HepG2 (cell line): ENCODE results near the gene FFAR4. TPM values are rescaled to one million over a fixed set of nuclear protein-coding genes. Genes with fewer than 3 reads are reported as not detected.

ENCODE experiments used
- ATAC-seq: fragments of 200-7000 bp; cut with Tn5 transposase; 3 replicates; pipeline ENCODE4 v1.9.1; 2020; ENCODE audit warnings: mild to moderate bottlenecking, moderate library complexity
- BruUV-seq: library from RNA; stranded (reverse); fragments of 400-500 nt; replicated peaks from 2 replicates; lab custom pipeline; 2021; lab: Mats Ljungman, UMichigan
- CTCF ChIA-PET: fragments of 300-600 bp; formaldehyde crosslinking; extraction: SDS; loops from one replicate; lab custom pipeline; 2021; ENCODE audit warnings: low total read pairs, inconsistent platforms, low intra/inter-chr PET ratio; lab: Yijun Ruan, JAX
- POLR2A ChIA-PET: fragments of 350-600 bp; sonication (Branson Sonifier 250); formaldehyde crosslinking; loops from one replicate; lab custom pipeline; 2020; ENCODE audit warnings: antibody characterized with exemption, inconsistent platforms; lab: Yijun Ruan, JAX
- DNase-seq: peaks from one replicate; pipeline ENCODE4 v3.0.0-alpha.2; 2015; ENCODE audit warnings: low spot score
- FAIRE-seq: peaks from 3 replicates; lab custom pipeline; 2011; peaks lifted over from hg19 to GRCh38; lab: Jason Lieb, UNC
- H2AFZ ChIP-seq: one replicate; pipeline ENCODE4 v1.6.1; 2011; ENCODE audit warnings: low read length, inconsistent platforms
- H3K27ac ChIP-seq: fragments of 300-600 bp; 3 replicates; pipeline ENCODE4 v1.8.0; 2011; ENCODE audit warnings: mixed run types, mild to moderate bottlenecking, mixed read lengths, low read length, inconsistent platforms; ENCODE audit not compliant: insufficient read depth; ENCODE audit errors: extremely low read length
- H3K27me3 ChIP-seq, 2 experiments: fragments of 200-600 bp in 1 of 2; 2 replicates in 1 of 2; 3 replicates in 1 of 2; pipeline versions ENCODE4 v1.6.0 to v1.8.0; 2011; ENCODE audit warnings: low read length in 2 of 2, mild to moderate bottlenecking in 2 of 2, moderate library complexity in 2 of 2, inconsistent platforms in 1 of 2; ENCODE audit not compliant: insufficient read depth in 2 of 2, control insufficient read depth in 1 of 2
- H3K36me3 ChIP-seq, 2 experiments: fragments of 200-600 bp in 1 of 2; replicated peaks in 1 of 2; 2 replicates in 1 of 2; 3 replicates in 1 of 2; pipeline versions ENCODE4 v1.5.1 to v1.8.0; 2011; ENCODE audit warnings: low read length in 2 of 2, inconsistent platforms in 1 of 2; ENCODE audit not compliant: insufficient read depth in 2 of 2, control insufficient read depth in 1 of 2
- H3K4me1 ChIP-seq: 2 replicates; pipeline ENCODE4 v1.5.1; 2012; ENCODE audit warnings: low read length, inconsistent platforms; ENCODE audit not compliant: insufficient read depth
- H3K4me2 ChIP-seq: 2 replicates; pipeline ENCODE4 v1.6.0; 2011; ENCODE audit warnings: low read depth, low read length, inconsistent platforms
- H3K4me3 ChIP-seq, 3 experiments: fragments of 200-600 bp in 1 of 3; sonication (generic), shearing (Covaris generic) in 1 of 3; replicated peaks in 1 of 3; 2 replicates each; pipeline ENCODE4 v1.5.1; 2011 to 2016; ENCODE audit warnings: low read length in 3 of 3, inconsistent platforms in 2 of 3, low read depth in 2 of 3, mild to moderate bottlenecking in 2 of 3, control low read depth in 1 of 3, mixed read lengths in 1 of 3; ENCODE audit not compliant: insufficient read depth in 1 of 3
- H3K79me2 ChIP-seq: one replicate; pipeline ENCODE4 v1.6.1; 2011; ENCODE audit warnings: low read length, inconsistent platforms; ENCODE audit not compliant: insufficient read depth
- H3K9ac ChIP-seq: 2 replicates; pipeline ENCODE4 v1.6.0; 2011; ENCODE audit warnings: mild to moderate bottlenecking, low read depth, low read length, inconsistent platforms; ENCODE audit not compliant: insufficient read depth
- H3K9me3 ChIP-seq: 2 replicates; pipeline ENCODE4 v1.5.1; 2012; ENCODE audit warnings: mild to moderate bottlenecking, low read length
- H4K20me1 ChIP-seq: 2 replicates; pipeline ENCODE4 v1.6.0; 2011; ENCODE audit warnings: inconsistent platforms, mild to moderate bottlenecking, low read length, moderate library complexity; ENCODE audit not compliant: insufficient read depth
- AGO2 ChIP-seq: fragments of 200-400 bp; formaldehyde crosslinking; optimal IDR thresholded peaks from 2 replicates; pipeline ENCODE3; 2017; ENCODE audit warnings: mild to moderate bottlenecking, low read depth, low read length, moderate library complexity
- BCL6 ChIP-seq: IDR thresholded peaks from 2 replicates; pipeline ENCODE4 v1.6.1; 2016; ENCODE audit warnings: missing genetic modification reagents, missing compliant biosample characterization
- CREB1 ChIP-seq, 2 experiments: fragments of 450-650 bp in 1 of 2; IDR thresholded peaks; 2 replicates each; pipeline ENCODE4 v1.6.1; 2016 to 2017; ENCODE audit warnings: control low read depth in 1 of 2, mild to moderate bottlenecking in 1 of 2, missing compliant biosample characterization in 1 of 2, missing genetic modification characterization in 1 of 2
- ELF3 ChIP-seq: IDR thresholded peaks from 2 replicates; pipeline ENCODE4 v1.6.1; 2016; ENCODE audit warnings: missing genetic modification reagents, missing compliant biosample characterization
- JUNB ChIP-seq: sonication (generic); formaldehyde crosslinking; IDR thresholded peaks from 2 replicates; pipeline ENCODE4 v1.8.0; 2022; ENCODE audit warnings: missing genetic modification reagents, mild to moderate bottlenecking, borderline replicate concordance
- KLF13 ChIP-seq: sonication (generic); formaldehyde crosslinking; IDR thresholded peaks from 2 replicates; pipeline ENCODE4 v1.4.0; 2020; ENCODE audit warnings: mild to moderate bottlenecking, missing genetic modification reagents
- NFATC3 ChIP-seq: sonication (generic); formaldehyde crosslinking; IDR thresholded peaks from 2 replicates; pipeline ENCODE4 v1.5.1; 2020; ENCODE audit warnings: mild to moderate bottlenecking, missing genetic modification reagents
- PAF1 ChIP-seq: IDR thresholded peaks from 2 replicates; pipeline ENCODE4 v1.6.1; 2016; ENCODE audit warnings: missing genetic modification reagents, missing compliant biosample characterization
- POLR2A ChIP-seq, 2 experiments: IDR thresholded peaks; 2 replicates each; pipeline ENCODE4 v1.6.1; 2011; ENCODE audit warnings: low read depth in 2 of 2, low read length in 2 of 2, mild to moderate bottlenecking in 1 of 2, moderate library complexity in 1 of 2; ENCODE audit not compliant: insufficient read depth in 1 of 2
- POLR2AphosphoS5 ChIP-seq: IDR thresholded peaks from 2 replicates; pipeline ENCODE4 v1.6.1; 2012; ENCODE audit warnings: low read depth, low read length
- RAD21 ChIP-seq: fragments of 450-650 bp; formaldehyde crosslinking; IDR thresholded peaks from 2 replicates; pipeline ENCODE4 v1.5.0; 2020; ENCODE audit warnings: mild to moderate bottlenecking
- SALL1 ChIP-seq: sonication (generic); formaldehyde crosslinking; IDR thresholded peaks from 2 replicates; pipeline ENCODE4 v1.8.0; 2022; ENCODE audit warnings: mild to moderate bottlenecking, missing genetic modification reagents
- SCMH1 ChIP-seq: sonication (generic); formaldehyde crosslinking; IDR thresholded peaks from 2 replicates; pipeline ENCODE4 v1.9.0; 2021; ENCODE audit warnings: missing genetic modification reagents, mild to moderate bottlenecking, borderline replicate concordance
- SMARCE1 ChIP-seq: fragments of 450-650 bp; IDR thresholded peaks from 2 replicates; pipeline ENCODE4 v1.6.1; 2017; ENCODE audit warnings: borderline replicate concordance
- SOX5 ChIP-seq: IDR thresholded peaks from 2 replicates; pipeline ENCODE4 v1.6.1; 2016; ENCODE audit warnings: borderline replicate concordance
- ZMYM4 ChIP-seq: sonication (generic); formaldehyde crosslinking; IDR thresholded peaks from 2 replicates; pipeline ENCODE4 v1.8.1; 2023; ENCODE audit warnings: mild to moderate bottlenecking, missing genetic modification reagents
- ZNF274 ChIP-seq: sonication (generic); formaldehyde crosslinking; IDR thresholded peaks from 2 replicates; pipeline ENCODE4 v1.5.1; 2020; ENCODE audit warnings: mild to moderate bottlenecking, missing genetic modification reagents
- ZNF282 ChIP-seq: fragments of 450-650 bp; IDR thresholded peaks from 2 replicates; pipeline ENCODE4 v1.6.1; 2018; ENCODE audit not compliant: partially characterized antibody
- ZSCAN12 ChIP-seq: sonication (generic); formaldehyde crosslinking; IDR thresholded peaks from 2 replicates; pipeline ENCODE4 v1.9.0; 2021; ENCODE audit warnings: mild to moderate bottlenecking, missing genetic modification reagents
- WGBS: methylation state at CpG from one replicate; pipeline ENCODE4 v1.1.6; 2017; ENCODE audit warnings: low lambda C conversion rate; 5-methylcytosine and 5-hydroxymethylcytosine counted together
- in situ Hi-C: cut with HindIII; loops from 2 replicates; pipeline ENCODE4 v1.10.0; 2017; ENCODE audit warnings: low pct_unique_long_range_greater_than_20kb; ENCODE audit not compliant: extremely low pct_ligation_motif_present
- intact Hi-C: fragments of 100-400 bp; cut with micrococcal nuclease; formaldehyde crosslinking; loops from one replicate; pipeline ENCODE4 v1.10.0; 2022; ENCODE audit not compliant: unreplicated experiment
- polyA plus RNA-seq, 8 experiments: library from polyadenylated mRNA; depleted of rRNA in 3 of 8; stranded (reverse) in 7 of 8; unstranded in 1 of 8; fragments of >200 nt; fragmentation: Illumina TruSeq in 4 of 8; extraction: Trizol in 4 of 8; gene quantifications; 2 replicates each; pipeline versions ENCODE4 v1.2.1 to v1.2.3, GENCODE V29; 2011 to 2016; ENCODE audit warnings: low read depth in 4 of 8, missing spikeins in 1 of 8, mixed read lengths in 1 of 8; ENCODE audit not compliant: insufficient read depth in 1 of 8
- total RNA-seq, 5 experiments: library from RNA; depleted of rRNA; stranded (reverse); fragments of >200 nt; fragmentation: Illumina TruSeq; extraction: Trizol; gene quantifications; 2 replicates each; pipeline ENCODE4 v1.2.3, GENCODE V29; 2016; ENCODE audit warnings: low read depth in 1 of 5
- TF ChIP-seq, protein P1 (sequence below): sonication (generic); formaldehyde crosslinking; IDR thresholded peaks from 2 replicates; pipeline ENCODE4 v1.4.0; 2020; ENCODE audit warnings: missing genetic modification reagents
- TF ChIP-seq, protein P2 (sequence below): sonication (generic); formaldehyde crosslinking; IDR thresholded peaks from 2 replicates; pipeline ENCODE4 v1.5.0; 2020; ENCODE audit warnings: mild to moderate bottlenecking, missing genetic modification reagents, moderate library complexity

The FFAR4 gene
- total and polyA plus RNA-seq, 2 of the 13 experiments (the other 11 are each of a cell fraction or from before 2014, with no cell fraction given): 0.09 TPM; not detected in 1

DNA sequence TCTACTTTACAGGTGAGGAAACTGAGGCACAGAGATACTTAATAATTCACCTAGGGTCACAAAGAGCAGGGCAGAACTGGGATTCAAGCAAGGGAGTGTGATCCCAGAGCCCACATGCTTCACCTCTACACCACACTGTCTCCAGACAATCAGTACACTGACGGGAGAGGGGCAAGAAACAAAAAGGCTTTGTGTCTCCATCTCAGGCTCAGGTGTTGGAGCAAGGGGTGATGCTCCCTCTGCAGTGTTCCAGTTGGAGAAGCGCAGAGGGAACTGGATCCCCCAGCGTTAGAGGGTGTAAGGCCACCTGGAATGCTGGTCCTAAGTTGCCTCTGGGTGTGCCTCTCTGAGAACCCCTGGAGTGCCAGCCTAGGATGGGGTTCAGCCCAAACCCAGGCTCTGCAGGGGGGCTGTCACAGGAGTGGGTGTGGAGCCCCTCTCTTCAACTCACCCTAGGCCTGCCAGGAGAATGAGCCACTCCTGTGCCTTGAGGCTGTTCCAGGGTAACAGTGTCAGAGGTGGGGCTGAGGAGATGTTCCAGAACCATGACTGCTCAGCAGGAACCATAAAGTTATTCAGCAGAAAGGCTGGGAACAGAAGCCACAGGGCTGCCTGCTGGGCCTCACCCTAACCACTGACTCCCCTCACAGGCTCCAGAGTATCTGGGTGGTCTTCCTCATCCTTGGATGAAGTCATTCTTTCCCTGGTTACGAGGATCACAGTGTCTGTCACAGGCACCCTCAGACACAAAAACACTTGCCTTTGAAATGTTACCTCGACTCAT, 29.1 kb downstream of the FFAR4 start (continued):
- TF ChIP-seq ZSCAN12 (CRISPR knock-in tag): no peak
- peak; percentile 28 for TF ChIP-seq SALL1 (CRISPR knock-in tag)
- peak; percentile 86 for TF ChIP-seq PAF1 (CRISPR knock-in tag)
- TF ChIP-seq POLR2A (IDR thresholded peaks at IDR 0.05; ENCODE audit: insufficient read depth in 1 of 2, low read depth in 2 of 2, low read length in 2 of 2): peak in 1 of 2 experiments; percentile 63; a peak in 2 of 4 replicates
- TF ChIP-seq, protein P1, sequence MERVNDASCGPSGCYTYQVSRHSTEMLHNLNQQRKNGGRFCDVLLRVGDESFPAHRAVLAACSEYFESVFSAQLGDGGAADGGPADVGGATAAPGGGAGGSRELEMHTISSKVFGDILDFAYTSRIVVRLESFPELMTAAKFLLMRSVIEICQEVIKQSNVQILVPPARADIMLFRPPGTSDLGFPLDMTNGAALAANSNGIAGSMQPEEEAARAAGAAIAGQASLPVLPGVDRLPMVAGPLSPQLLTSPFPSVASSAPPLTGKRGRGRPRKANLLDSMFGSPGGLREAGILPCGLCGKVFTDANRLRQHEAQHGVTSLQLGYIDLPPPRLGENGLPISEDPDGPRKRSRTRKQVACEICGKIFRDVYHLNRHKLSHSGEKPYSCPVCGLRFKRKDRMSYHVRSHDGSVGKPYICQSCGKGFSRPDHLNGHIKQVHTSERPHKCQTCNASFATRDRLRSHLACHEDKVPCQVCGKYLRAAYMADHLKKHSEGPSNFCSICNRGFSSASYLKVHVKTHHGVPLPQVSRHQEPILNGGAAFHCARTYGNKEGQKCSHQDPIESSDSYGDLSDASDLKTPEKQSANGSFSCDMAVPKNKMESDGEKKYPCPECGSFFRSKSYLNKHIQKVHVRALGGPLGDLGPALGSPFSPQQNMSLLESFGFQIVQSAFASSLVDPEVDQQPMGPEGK (CRISPR knock-in tag): no peak

DNA sequence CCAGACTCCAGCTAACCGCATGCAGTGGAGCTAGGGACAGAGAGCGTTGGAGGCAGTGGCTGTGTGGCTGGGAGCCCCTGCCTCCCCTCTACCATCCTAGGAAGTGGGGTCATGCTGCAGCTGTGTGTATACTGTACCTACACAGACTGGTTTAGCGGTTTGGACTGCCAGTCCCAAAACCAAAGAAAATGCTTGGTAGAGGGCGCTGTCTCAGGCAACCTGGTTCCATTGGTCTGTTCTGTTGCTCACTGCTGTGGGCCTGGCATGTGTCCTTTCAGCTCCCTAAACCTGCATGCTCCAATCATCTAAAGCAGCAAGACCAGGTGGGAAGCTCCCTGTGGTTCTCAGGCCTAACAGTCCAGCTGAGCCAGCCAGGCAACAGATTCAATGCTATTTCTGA, 30.1 kb downstream of the FFAR4 start:
- Histone ChIP-seq H3K4me3 (no peak overlapping the region), H3K27ac (peak overlapping the region; percentile 41), H3K9me3 (no peaks in the 10 kb centered on the region), H3K4me1 (peaks cover 68% of the 10 kb centered on the region), H3K9ac (no peak overlapping the region; the same call in 1 of the 2 replicates), H3K36me3 (peaks cover 16 to 64% of the 10 kb centered on the region in 2 experiments), H3K27me3 (no peaks in the 10 kb centered on the region; a peak in 1 of 5 replicates), H4K20me1 (peaks cover 82% of the 10 kb centered on the region), H3K79me2 (peaks cover 32% of the 10 kb centered on the region), H2AFZ (no peak overlapping the region), H3K4me2 (peak overlapping the region; percentile 75; the same call in 1 of the 2 replicates)
- ChIA-PET CTCF (interaction anchor here (1.1 kb wide), 1 partner anchor 85 kb away, joined by 4 read pairs; no protein-coding TSS in a partner anchor), POLR2A (interaction anchor here (0.9 to 1.5 kb wide), 2 partner anchors 84 to 106 kb away, joined by 3 to 5 read pairs; partner anchors contain the start of gene FRA10AC1)
- WGBS: 97% methylated on average over 3 of the region's 4 CpGs
- in situ Hi-C loops: no loop called here
- FAIRE-seq: no peak
- intact Hi-C loops: loop anchor here (10.0 kb wide), 1 partner anchor 52 kb away; no protein-coding TSS in a partner anchor
- peak; percentile 43 for DNase-seq
- no TSS peak for BruUV-seq
- peak; percentile 14 for ATAC-seq
- TF ChIP-seq KLF13: no peak
- no peak for TF ChIP-seq CREB1 (IDR thresholded peaks at IDR 0.05)
- no peak for TF ChIP-seq CREB1 (CRISPR knock-in tag; IDR thresholded peaks at IDR 0.05)
- TF ChIP-seq JUNB (CRISPR knock-in tag): no peak
- TF ChIP-seq, protein P2, sequence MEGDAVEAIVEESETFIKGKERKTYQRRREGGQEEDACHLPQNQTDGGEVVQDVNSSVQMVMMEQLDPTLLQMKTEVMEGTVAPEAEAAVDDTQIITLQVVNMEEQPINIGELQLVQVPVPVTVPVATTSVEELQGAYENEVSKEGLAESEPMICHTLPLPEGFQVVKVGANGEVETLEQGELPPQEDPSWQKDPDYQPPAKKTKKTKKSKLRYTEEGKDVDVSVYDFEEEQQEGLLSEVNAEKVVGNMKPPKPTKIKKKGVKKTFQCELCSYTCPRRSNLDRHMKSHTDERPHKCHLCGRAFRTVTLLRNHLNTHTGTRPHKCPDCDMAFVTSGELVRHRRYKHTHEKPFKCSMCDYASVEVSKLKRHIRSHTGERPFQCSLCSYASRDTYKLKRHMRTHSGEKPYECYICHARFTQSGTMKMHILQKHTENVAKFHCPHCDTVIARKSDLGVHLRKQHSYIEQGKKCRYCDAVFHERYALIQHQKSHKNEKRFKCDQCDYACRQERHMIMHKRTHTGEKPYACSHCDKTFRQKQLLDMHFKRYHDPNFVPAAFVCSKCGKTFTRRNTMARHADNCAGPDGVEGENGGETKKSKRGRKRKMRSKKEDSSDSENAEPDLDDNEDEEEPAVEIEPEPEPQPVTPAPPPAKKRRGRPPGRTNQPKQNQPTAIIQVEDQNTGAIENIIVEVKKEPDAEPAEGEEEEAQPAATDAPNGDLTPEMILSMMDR: peak; percentile 59
- peak; percentile 19 for TF ChIP-seq AGO2
- TF ChIP-seq ZMYM4 (CRISPR knock-in tag): peak; percentile 73
- TF ChIP-seq POLR2AphosphoS5: peak; percentile 45; the same call in 1 of the 2 replicates
- no peak for TF ChIP-seq SCMH1 (CRISPR knock-in tag)
- no peak for TF ChIP-seq ZNF274
- no peak for TF ChIP-seq BCL6 (CRISPR knock-in tag)
- no peak for TF ChIP-seq ELF3 (CRISPR knock-in tag)
- no peak for TF ChIP-seq ZNF282
- TF ChIP-seq NFATC3 (CRISPR knock-in tag): no peak
- TF ChIP-seq SOX5: no peak
- no peak for TF ChIP-seq SMARCE1
- TF ChIP-seq RAD21: peak; percentile 34; the same call in 1 of the 2 replicates
